Esophagus (tissue), 2 donors: Measurements from ENCODE around the gene MAP4. TPM values are rescaled to one million over a fixed set of nuclear protein-coding genes. Genes with fewer than 3 reads are reported as not detected.
"Not testable (repeated sequence)": the region's sequence is repeated elsewhere in the genome, so short reads cannot be mapped to it uniquely, and the experiment has no call there.

ENCODE experiments used
- H3K27ac ChIP-seq, 2 donors: one replicate each; pipeline ENCODE4 v1.5.1; 2013; ENCODE audit warnings: low read depth in 2 of 2, mild to moderate bottlenecking in 2 of 2, inconsistent platforms in 1 of 2, low read length in 1 of 2, moderate library complexity in 1 of 2
- H3K27me3 ChIP-seq, 2 donors: one replicate each; pipeline ENCODE4 v1.6.1; 2013; ENCODE audit warnings: low read length in 2 of 2, control low read depth in 1 of 2, mild to moderate bottlenecking in 1 of 2; ENCODE audit not compliant: insufficient read depth in 2 of 2, control insufficient read depth in 1 of 2
- H3K36me3 ChIP-seq, 2 donors: one replicate each; pipeline ENCODE4 v1.6.1; 2013; ENCODE audit warnings: low read length in 1 of 2; ENCODE audit not compliant: control insufficient read depth in 2 of 2, insufficient read depth in 2 of 2
- H3K4me1 ChIP-seq, 2 donors: one replicate each; pipeline ENCODE4 v1.6.1; 2013; ENCODE audit warnings: low read length in 1 of 2; ENCODE audit not compliant: control insufficient read depth in 2 of 2, insufficient read depth in 2 of 2
- H3K4me3 ChIP-seq, 2 donors: one replicate each; pipeline ENCODE4 v1.5.1; 2013; ENCODE audit warnings: low read length in 2 of 2, mild to moderate bottlenecking in 2 of 2, low read depth in 1 of 2, moderate library complexity in 1 of 2
- H3K9me3 ChIP-seq, 2 donors: one replicate each; pipeline ENCODE4 v1.6.1; 2013; ENCODE audit warnings: mild to moderate bottlenecking in 2 of 2, low read depth in 1 of 2, low read length in 1 of 2, moderate library complexity in 1 of 2; ENCODE audit not compliant: control insufficient read depth in 2 of 2, insufficient read depth in 1 of 2
- WGBS, 2 donors: extraction: QIAGEN DNeasy Blood & Tissue Kit; methylation state at CpG; one replicate each; pipeline ENCODE4 v1.1.7; 2013; 5-methylcytosine and 5-hydroxymethylcytosine counted together
- polyA plus RNA-seq, 2 donors: library from polyadenylated mRNA; stranded (reverse); fragments of 200-250 nt; gene quantifications; one replicate each; pipeline ENCODE4 v1.2.3, GENCODE V29; 2013
- donor health status: healthy with polysubstance abuse.
- donor health status: Bipolar disorder and iron deficiency.

Gene MAP4
- polyA plus RNA-seq, 2 donors: 48.8 to 60.4 TPM

DNA sequence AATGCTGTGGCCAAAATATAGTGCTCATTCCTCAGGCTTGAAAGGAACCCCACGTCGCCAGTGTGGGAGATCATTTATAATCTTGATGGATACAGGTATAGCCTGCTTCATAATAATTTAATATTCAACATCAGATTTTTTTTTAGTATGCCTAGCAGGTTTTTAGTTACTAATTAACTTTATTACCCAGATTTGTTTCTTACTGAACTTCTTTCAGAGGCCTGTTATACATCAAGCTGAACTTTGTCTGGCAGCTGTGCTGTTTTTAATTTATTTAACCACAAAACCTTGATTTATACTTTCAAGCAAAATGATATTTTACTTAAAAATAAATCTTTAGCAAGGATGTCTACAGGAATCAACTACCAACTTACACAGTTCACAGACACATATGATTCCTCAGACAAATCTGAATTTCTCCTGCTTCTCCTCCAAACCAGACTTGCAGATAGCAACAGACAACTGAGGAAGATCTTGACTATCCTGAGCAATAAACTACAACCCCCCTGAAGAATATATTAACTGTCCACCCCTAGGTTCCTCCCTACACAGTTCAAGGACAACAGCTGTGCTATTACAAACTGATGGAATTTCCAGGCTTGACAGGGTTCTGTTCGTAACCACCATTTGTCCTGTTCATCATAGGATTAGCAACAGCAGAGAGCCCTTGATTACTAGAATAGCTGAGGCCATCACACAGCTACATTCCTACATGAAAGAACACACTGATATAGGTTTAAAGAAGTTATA, 610 bp downstream of the MAP4 start:
- Histone ChIP-seq H3K9me3 (no peaks in the 10 kb centered on the region), H3K27ac (peak overlapping the region in 1 of 2 donors; percentile 28), H3K4me1 (no peaks in the 10 kb centered on the region), H3K27me3 (no peaks in the 10 kb centered on the region), H3K4me3 (no peak overlapping the region), H3K36me3 (peaks cover 0 to 2% of the 10 kb centered on the region in 2 donors)
- 57 to 66% methylated on average over 3 of the region's 3 CpGs for WGBS, 2 donors

DNA sequence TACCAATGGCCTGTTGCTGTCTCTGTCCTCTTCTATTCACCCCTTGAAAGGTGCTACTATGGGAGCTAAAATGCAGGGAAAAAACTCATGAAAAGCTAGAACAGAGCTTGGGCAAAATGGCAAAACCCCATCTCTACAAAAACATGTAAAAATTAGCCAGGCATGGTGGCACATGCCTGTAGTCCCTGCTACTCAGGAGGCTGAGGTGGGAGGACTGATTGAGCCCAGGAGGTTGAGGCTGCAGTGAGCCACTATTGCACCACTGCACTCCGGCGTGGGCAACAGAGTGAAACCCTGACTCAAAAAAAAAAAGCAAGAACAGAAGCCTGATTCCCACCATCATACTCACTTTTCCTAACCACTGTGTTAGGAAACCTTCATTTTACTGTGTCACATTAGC, 1.9 kb downstream of the MAP4 start:
- no peaks in the 10 kb centered on the region for H3K27me3 ChIP-seq
- no peak overlapping the region for H3K4me3 ChIP-seq
- WGBS, 2 donors: 88 to 92% methylated on average over 2 of the region's 2 CpGs
- H3K4me1 ChIP-seq: no peaks in the 10 kb centered on the region
- H3K36me3 ChIP-seq: peaks cover 0 to 2% of the 10 kb centered on the region in 2 donors
- peak overlapping the region; percentile 34 to 35 for H3K27ac ChIP-seq
- no peaks in the 10 kb centered on the region for H3K9me3 ChIP-seq

DNA sequence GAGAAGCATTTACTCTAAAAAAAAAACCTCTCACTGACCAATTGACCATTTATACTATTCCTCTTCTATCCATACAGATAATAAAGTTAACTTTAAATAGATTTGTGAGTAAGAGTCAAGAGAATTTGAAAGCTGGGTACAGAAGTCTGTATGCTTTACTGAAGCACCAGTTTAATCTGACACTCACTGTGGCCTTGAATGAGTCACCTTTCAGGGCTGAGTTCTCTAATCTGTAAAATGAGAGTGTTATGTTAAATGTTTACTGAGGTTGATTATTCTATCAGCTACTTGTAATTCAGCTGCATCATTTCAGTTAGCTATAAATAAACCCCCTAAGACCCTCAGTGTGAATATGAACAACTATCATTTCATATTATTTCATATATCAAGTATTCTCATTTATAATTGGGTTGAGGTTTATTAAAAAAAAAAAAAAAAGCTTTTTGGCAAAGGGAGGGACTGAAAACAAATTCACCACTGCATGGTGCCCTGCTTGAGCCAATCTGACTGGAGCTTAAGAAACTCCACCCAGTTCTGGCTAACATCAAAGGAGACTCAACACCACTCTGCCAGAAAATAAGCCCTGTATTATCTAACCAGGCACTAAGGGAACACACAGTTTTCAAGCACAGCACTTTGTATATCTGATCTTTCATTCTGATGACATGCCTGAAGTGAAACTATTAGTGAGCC, 2.8 kb downstream of the MAP4 start:
- Histone ChIP-seq H3K27me3 (no peaks in the 10 kb centered on the region), H3K4me1 (no peaks in the 10 kb centered on the region), H3K36me3 (peaks cover 0 to 2% of the 10 kb centered on the region in 2 donors), H3K9me3 (no peaks in the 10 kb centered on the region), H3K27ac (peak overlapping the region; percentile 22 to 31), H3K4me3 (no peak overlapping the region)

DNA sequence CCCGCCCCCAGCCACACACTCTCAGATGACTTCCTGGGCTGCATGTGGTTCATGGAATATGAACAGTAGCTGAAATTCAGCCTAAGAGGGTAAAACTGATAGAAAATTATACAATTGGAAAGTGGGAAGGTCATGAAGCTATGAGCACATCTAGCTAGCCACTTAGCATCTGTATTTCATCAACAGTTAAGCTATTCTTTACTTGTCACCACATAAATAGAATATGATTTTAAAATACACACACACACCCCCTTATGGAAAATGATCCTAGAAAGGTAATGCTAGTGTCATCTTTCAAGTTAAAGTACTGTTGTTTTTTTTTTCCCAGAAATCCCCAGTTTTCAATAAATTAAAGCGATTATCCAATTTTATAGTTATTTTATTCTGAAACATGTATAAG, 3.6 kb downstream of the MAP4 start:
- Histone ChIP-seq H3K36me3 (no peaks in the 10 kb centered on the region), H3K4me3 (no peak overlapping the region), H3K27ac (no peak overlapping the region), H3K4me1 (no peaks in the 10 kb centered on the region), H3K9me3 (no peaks in the 10 kb centered on the region), H3K27me3 (no peaks in the 10 kb centered on the region)
- 80 to 87% methylated on average over 2 of the region's 2 CpGs for WGBS, 2 donors

DNA sequence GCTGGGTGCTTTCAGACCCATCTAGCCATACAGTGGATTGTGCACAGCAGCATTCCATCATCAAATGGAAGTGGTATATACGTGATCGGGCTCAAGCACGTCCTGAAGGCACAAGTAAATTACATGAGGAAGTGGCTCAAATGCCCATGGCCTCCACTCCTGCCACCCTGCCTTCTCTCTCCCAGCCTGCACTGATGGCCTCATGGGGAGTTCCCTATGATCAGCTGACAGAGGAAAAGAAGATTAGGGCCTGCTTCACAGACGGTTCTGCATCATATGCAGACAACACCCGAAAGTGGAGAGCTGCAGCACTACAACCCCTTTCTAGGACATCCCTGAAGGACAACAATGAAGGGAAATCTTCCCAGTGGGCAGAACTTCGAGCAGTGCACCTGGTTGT, 8.2 kb downstream of the MAP4 start:
- not testable (repeated sequence) for H3K27ac ChIP-seq, H3K4me1 ChIP-seq, H3K4me3 ChIP-seq, H3K36me3 ChIP-seq, H3K27me3 ChIP-seq, H3K9me3 ChIP-seq
- 88% methylated on average over 6 of the region's 6 CpGs for WGBS, 2 donors

- H3K27ac ChIP-seq, H3K4me3 ChIP-seq, H3K36me3 ChIP-seq, H3K9me3 ChIP-seq, H3K27me3 ChIP-seq, H3K4me1 ChIP-seq: not testable (repeated sequence)
- 95 to 96% methylated on average over 6 of the region's 6 CpGs for WGBS, 2 donors
Measured at GRCh38 chr3:48007361-48007760, 8.9 kb downstream of the MAP4 start.

DNA sequence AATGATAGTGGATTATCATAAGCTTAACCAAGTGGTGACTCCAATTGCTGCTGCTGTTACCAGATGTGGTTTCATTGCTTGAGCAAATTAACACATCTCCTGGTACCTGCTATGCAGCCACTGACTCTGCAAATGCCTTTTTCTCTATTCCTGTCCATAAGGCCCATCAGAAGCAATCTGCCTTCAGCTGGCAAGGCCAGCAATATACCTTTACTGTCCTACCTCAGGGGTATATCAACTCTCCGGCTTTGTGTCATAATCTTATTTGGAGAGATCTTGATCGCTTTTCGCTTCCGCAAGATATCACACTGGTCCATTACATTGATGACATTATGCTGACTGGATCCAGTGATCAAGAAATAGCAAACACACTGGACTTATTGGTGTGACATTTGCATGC, 9.4 kb downstream of the MAP4 start:
- not testable (repeated sequence) for H3K27me3 ChIP-seq, H3K4me3 ChIP-seq, H3K36me3 ChIP-seq, H3K9me3 ChIP-seq, H3K27ac ChIP-seq, H3K4me1 ChIP-seq
- 97 to 98% methylated on average over 4 of the region's 4 CpGs for WGBS, 2 donors

GRCh38 chr3:48004694-48005093, 11.5 kb downstream of the MAP4 start:
- Histone ChIP-seq H3K36me3 (no peaks in the 10 kb centered on the region), H3K9me3 (no peaks in the 10 kb centered on the region), H3K27me3 (no peaks in the 10 kb centered on the region), H3K4me1 (no peaks in the 10 kb centered on the region), H3K4me3 (no peak overlapping the region), H3K27ac (no peak overlapping the region)
- WGBS, 2 donors: 95% methylated on average over 5 of the region's 5 CpGs

DNA sequence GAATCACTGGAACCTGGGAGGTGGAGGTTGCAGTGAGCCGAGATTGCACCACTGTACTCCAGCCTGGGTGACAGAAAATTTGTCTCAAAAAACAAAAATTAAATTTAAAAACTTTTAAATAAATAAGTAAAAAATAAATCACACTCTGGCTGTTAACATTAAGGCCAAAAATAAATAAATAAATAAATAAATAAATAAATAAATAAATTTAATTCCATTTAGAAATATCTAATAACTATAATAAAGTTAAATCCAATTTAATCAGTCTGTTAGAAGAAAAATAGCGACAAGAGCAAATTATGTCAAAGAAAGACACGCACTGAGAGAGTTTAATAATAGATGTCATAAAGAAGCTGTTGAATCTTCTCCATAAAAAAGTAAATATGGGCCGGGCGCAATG, 13.4 kb downstream of the MAP4 start:
- no peaks in the 10 kb centered on the region for H3K9me3 ChIP-seq
- H3K4me3 ChIP-seq: no peak overlapping the region
- H3K27me3 ChIP-seq: no peaks in the 10 kb centered on the region
- no peaks in the 10 kb centered on the region for H3K4me1 ChIP-seq
- WGBS, 2 donors: 97 to 98% methylated on average over 5 of the region's 5 CpGs
- no peaks in the 10 kb centered on the region for H3K36me3 ChIP-seq
- H3K27ac ChIP-seq: no peak overlapping the region

- H3K36me3 ChIP-seq: no peaks in the 10 kb centered on the region
- no peaks in the 10 kb centered on the region for H3K4me1 ChIP-seq
- WGBS, 2 donors: 81 to 87% methylated on average over 4 of the region's 4 CpGs
- H3K27ac ChIP-seq: no peak overlapping the region
- H3K9me3 ChIP-seq: no peaks in the 10 kb centered on the region
- no peaks in the 10 kb centered on the region for H3K27me3 ChIP-seq
- H3K4me3 ChIP-seq: no peak overlapping the region
Measured at GRCh38 chr3:48001991-48002390, 14.2 kb downstream of the MAP4 start.
